GM12878 (cell line): ENCODE measurements around the gene ALAS2. TPM values are rescaled to one million over a fixed set of nuclear protein-coding genes. Genes with fewer than 3 reads are reported as not detected.

Source experiments
- ATAC-seq: fragments of 200-7000 bp; cut with Tn5 transposase; 3 replicates; pipeline ENCODE4 v1.9.1; 2020; ENCODE audit warnings: mild to moderate bottlenecking, moderate library complexity
- BruUV-seq: library from RNA; stranded (reverse); fragments of 400-500 nt; replicated peaks from 2 replicates; lab custom pipeline; 2021; lab: Mats Ljungman, UMichigan
- CTCF ChIA-PET: fragments of 300-600 bp; sonication (Branson Sonifier 250); formaldehyde crosslinking; extraction: SDS; loops from one replicate; lab custom pipeline; 2021; ENCODE audit warnings: inconsistent platforms; lab: Yijun Ruan, JAX
- POLR2A ChIA-PET: fragments of 350-600 bp; formaldehyde crosslinking; extraction: SDS; loops from one replicate; lab custom pipeline; 2021; ENCODE audit warnings: inconsistent platforms; lab: Charles Lee
- RAD21 ChIA-PET: fragments of 300-600 bp; sonication (Branson Sonifier 250); formaldehyde crosslinking; loops from one replicate; lab custom pipeline; 2023; ENCODE audit warnings: antibody characterized with exemption; ENCODE audit not compliant: unreplicated experiment; lab: Charles Lee
- SMC1A ChIA-PET: fragments of 300-600 bp; sonication (Branson Sonifier 250); formaldehyde crosslinking; loops from one replicate; lab custom pipeline; 2023; ENCODE audit not compliant: unreplicated experiment, uncharacterized antibody; lab: Charles Lee
- DNase-seq: peaks from one replicate; pipeline ENCODE4 v3.0.0-alpha.2; 2011; ENCODE audit warnings: low read depth, low spot score
- FAIRE-seq: peaks from 3 replicates; lab custom pipeline; 2011; peaks lifted over from hg19 to GRCh38; lab: Jason Lieb, UNC
- H2AFZ ChIP-seq: 2 replicates; pipeline ENCODE4 v1.6.0; 2011; ENCODE audit warnings: low read depth, low read length, control low read depth; ENCODE audit not compliant: control insufficient read depth
- H3K27ac ChIP-seq: 2 replicates; pipeline ENCODE4 v1.5.1; 2011; ENCODE audit warnings: control low read depth; ENCODE audit not compliant: control insufficient read depth, insufficient read depth
- H3K27me3 ChIP-seq, 2 experiments: replicated peaks in 1 of 2; 2 replicates each; pipeline versions ENCODE4 v1.6.0 to v1.6.1; 2011; ENCODE audit warnings: low read length in 1 of 2; ENCODE audit not compliant: control insufficient read depth in 2 of 2, insufficient read depth in 2 of 2
- H3K36me3 ChIP-seq, 2 experiments: 2 replicates each; pipeline ENCODE4 v1.5.1; 2011; ENCODE audit warnings: low read length in 1 of 2; ENCODE audit not compliant: control insufficient read depth in 2 of 2, insufficient read depth in 2 of 2
- H3K4me1 ChIP-seq: 2 replicates; pipeline ENCODE4 v1.6.1; 2011; ENCODE audit warnings: mild to moderate bottlenecking, low read length, moderate library complexity, mixed read lengths; ENCODE audit not compliant: control insufficient read depth, insufficient read depth
- H3K4me2 ChIP-seq: 2 replicates; pipeline ENCODE4 v1.6.0; 2011; ENCODE audit warnings: control low read depth; ENCODE audit not compliant: control insufficient read depth, insufficient read depth
- H3K4me3 ChIP-seq: fragments of 200-600 bp; sonication (generic); 2 replicates; pipeline ENCODE4 v1.5.1; 2016
- H3K79me2 ChIP-seq: 2 replicates; pipeline ENCODE4 v1.6.0; 2011; ENCODE audit warnings: low read length; ENCODE audit not compliant: control insufficient read depth, insufficient read depth
- H3K9ac ChIP-seq: 2 replicates; pipeline ENCODE4 v1.8.0; 2011; ENCODE audit warnings: low read length, control low read depth, mixed read lengths; ENCODE audit not compliant: control insufficient read depth, insufficient read depth
- H3K9me3 ChIP-seq: replicated peaks from 3 replicates; pipeline ENCODE4 v1.5.1; 2011; ENCODE audit warnings: mild to moderate bottlenecking, low read length; ENCODE audit not compliant: control insufficient read depth, insufficient read depth
- H4K20me1 ChIP-seq: 2 replicates; pipeline ENCODE4 v1.6.0; 2011; ENCODE audit not compliant: control insufficient read depth, insufficient read depth
- BCL11A ChIP-seq: IDR thresholded peaks from 2 replicates; pipeline ENCODE4 v1.6.1; 2011; ENCODE audit warnings: low read depth, low read length
- BMI1 ChIP-seq: fragments of 450-650 bp; IDR thresholded peaks from 2 replicates; pipeline ENCODE4 v1.6.1; 2016; ENCODE audit warnings: mild to moderate bottlenecking, moderate library complexity, borderline replicate concordance
- ETV6 ChIP-seq, 2 experiments: fragments of 450-650 bp in 1 of 2; IDR thresholded peaks in 1 of 2; conservative IDR thresholded peaks in 1 of 2; 2 replicates each; pipeline ENCODE4 v1.6.1; 2014; ENCODE audit warnings: antibody characterized with exemption in 1 of 2, borderline replicate concordance in 1 of 2, low read depth in 1 of 2, mild to moderate bottlenecking in 1 of 2, moderate library complexity in 1 of 2
- NR2C2 ChIP-seq: IDR thresholded peaks from 2 replicates; pipeline ENCODE4 v1.6.1; 2011; ENCODE audit warnings: borderline replicate concordance, low read depth; ENCODE audit not compliant: control insufficient read depth, insufficient read length
- SMAD5 ChIP-seq: IDR thresholded peaks from 2 replicates; pipeline ENCODE4 v1.6.1; 2016; ENCODE audit warnings: antibody characterized with exemption, low read depth
- SMARCA5 ChIP-seq: fragments of 450-650 bp; IDR thresholded peaks from 2 replicates; pipeline ENCODE4 v1.6.1; 2017; ENCODE audit warnings: mild to moderate bottlenecking
- STAT3 ChIP-seq: IDR thresholded peaks from 2 replicates; pipeline ENCODE4 v1.6.1; 2011; ENCODE audit warnings: low read depth, low read length, improper control_type of control experiment
- in situ Hi-C: fragments of 300-500 bp; cut with MboI; formaldehyde crosslinking; loops from 9 replicates; pipeline ENCODE4 v1.14.3; 2018; ENCODE audit warnings: mixed read lengths
- intact Hi-C: fragments of 100-400 bp; cut with micrococcal nuclease; formaldehyde crosslinking; loops from one replicate; pipeline ENCODE4 v1.14.2; 2022; ENCODE audit not compliant: unreplicated experiment
- polyA plus RNA-seq, 11 experiments: library from polyadenylated mRNA; depleted of rRNA in 4 of 11; unstranded in 6 of 11; stranded (reverse) in 5 of 11; fragments of >200 nt; fragmentation: Nextera tagmentation in 4 of 11; fragmentation: Illumina TruSeq in 1 of 11; extraction: Ambion mirVana in 4 of 11; extraction: Trizol in 1 of 11; gene quantifications; 1 replicate in 1 of 11; 2 replicates in 10 of 11; pipeline versions ENCODE4 v1.2.1 to v1.2.3, GENCODE V29; 2011 to 2016; ENCODE audit warnings: inconsistent platforms in 2 of 11, missing spikeins in 2 of 11, low read depth in 1 of 11
- total RNA-seq, 4 experiments: library from RNA; depleted of rRNA in 3 of 4; stranded (reverse); fragments of >200 nt in 3 of 4; fragmentation: Illumina TruSeq in 1 of 4; extraction: Trizol in 1 of 4; gene quantifications; 2 replicates each; pipeline versions ENCODE4 v1.2.1 to v1.2.3, GENCODE V29; 2013 to 2021
- TF ChIP-seq, protein P1 (sequence below): fragments of 150-350 bp; IDR thresholded peaks from 2 replicates; pipeline ENCODE4 v1.6.1; 2014; ENCODE audit warnings: mild to moderate bottlenecking, low read depth, low read length
- TF ChIP-seq, protein P2 (sequence below): IDR thresholded peaks from 2 replicates; pipeline ENCODE4 v1.6.1; 2011; ENCODE audit warnings: mild to moderate bottlenecking, low read depth, low read length, moderate library complexity; ENCODE audit not compliant: insufficient replicate concordance
- TF ChIP-seq, protein P3 (sequence below), 3 experiments: IDR thresholded peaks in 2 of 3; conservative IDR thresholded peaks in 1 of 3; 2 replicates each; pipeline ENCODE4 v1.5.1; 2011; ENCODE audit warnings: low read depth in 3 of 3, low read length in 3 of 3, mild to moderate bottlenecking in 3 of 3, control low read depth in 2 of 3, moderate library complexity in 2 of 3, inconsistent platforms in 1 of 3, mixed read lengths in 1 of 3; ENCODE audit not compliant: control insufficient read depth in 2 of 3, insufficient read depth in 1 of 3; ENCODE audit errors: extremely low read depth in 1 of 3
- TF ChIP-seq, protein P4 (sequence below): fragments of 450-650 bp; IDR thresholded peaks from 2 replicates; pipeline ENCODE4 v1.6.1; 2017; ENCODE audit warnings: mild to moderate bottlenecking, low read depth, inconsistent platforms; ENCODE audit not compliant: poor library complexity, severe bottlenecking

Gene ALAS2
- total and polyA plus RNA-seq, 10 of the 15 experiments (the other 5 are each of a cell fraction or from before 2014, with no cell fraction given): not detected

DNA sequence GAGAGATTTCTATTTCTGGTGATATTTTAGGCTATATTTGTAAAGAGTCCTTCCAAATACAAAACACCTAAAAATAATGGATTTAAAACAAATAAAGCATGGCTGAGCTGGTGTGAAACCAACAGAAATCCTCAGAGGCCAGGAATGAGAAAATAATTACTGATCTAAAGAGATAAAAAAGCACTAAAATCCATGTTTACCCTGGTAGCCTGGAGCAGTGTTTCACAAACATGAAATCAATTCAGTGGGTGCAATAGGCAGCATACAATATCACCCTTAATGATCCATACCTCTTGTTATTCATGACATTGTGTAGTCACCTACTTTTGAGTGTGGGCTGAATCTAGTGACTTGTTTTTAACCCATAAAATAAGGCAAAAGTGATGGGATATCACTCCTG, 51.3 kb downstream of the ALAS2 start:
- H3K9me3 ChIP-seq: no peaks in the 10 kb centered on the region; the same call in 2 of the 3 replicates
- TF ChIP-seq NR2C2: no peak
- no peak for TF ChIP-seq SMARCA5
- TF ChIP-seq, all 136 proteins: peak for 0
- no peak for ATAC-seq
- POLR2A ChIA-PET: no interaction called here
- Histone ChIP-seq H3K9ac (no peak overlapping the region), H3K4me3 (no peak overlapping the region), H2AFZ (no peak overlapping the region), H3K27me3 (no peaks in the 10 kb centered on the region), H3K27ac (no peak overlapping the region), H4K20me1 (no peaks in the 10 kb centered on the region), H3K36me3 (no peaks in the 10 kb centered on the region), H3K4me1 (no peaks in the 10 kb centered on the region), H3K4me2 (no peak overlapping the region), H3K79me2 (no peaks in the 10 kb centered on the region)
- in situ Hi-C loops: no loop called here
- no peak for DNase-seq
- FAIRE-seq: no peak
- RAD21 ChIA-PET: no interaction called here
- CTCF ChIA-PET: no interaction called here
- no TSS peak for BruUV-seq
- SMC1A ChIA-PET: interaction anchor here (1.0 kb wide), 1 partner anchor 75 kb away, joined by 5 read pairs; no protein-coding TSS in a partner anchor
- intact Hi-C loops: no loop called here

DNA sequence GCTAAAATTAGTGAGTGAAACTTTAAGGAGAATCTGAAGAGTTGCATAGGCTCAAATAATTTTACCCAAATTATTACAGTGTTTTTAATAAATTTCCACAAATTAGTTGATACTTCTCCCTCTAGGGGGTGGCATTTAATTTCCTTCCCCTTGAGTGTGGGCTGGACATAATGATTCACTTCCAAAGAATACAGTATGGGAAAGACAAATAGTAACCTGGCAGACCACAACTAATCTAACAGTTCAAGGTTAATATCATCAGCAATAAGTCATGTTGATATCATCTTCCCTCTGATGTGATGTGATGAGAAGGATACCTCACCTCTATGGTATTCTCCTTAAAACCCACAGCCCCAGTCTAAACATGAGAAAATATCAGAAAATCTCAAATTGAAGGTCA, 52.3 kb downstream of the ALAS2 start:
- no peak for DNase-seq
- TF ChIP-seq BMI1 (no peak), STAT3 (no peak), BCL11A (no peak), SMAD5 (no peak), ETV6 (conservative IDR thresholded peaks at IDR 0.05 in 1 of 2, IDR thresholded peaks at IDR 0.05 in 1 of 2; ENCODE audit: borderline replicate concordance in 1 of 2, low read depth in 1 of 2) (no peak)
- TF ChIP-seq, protein P1, sequence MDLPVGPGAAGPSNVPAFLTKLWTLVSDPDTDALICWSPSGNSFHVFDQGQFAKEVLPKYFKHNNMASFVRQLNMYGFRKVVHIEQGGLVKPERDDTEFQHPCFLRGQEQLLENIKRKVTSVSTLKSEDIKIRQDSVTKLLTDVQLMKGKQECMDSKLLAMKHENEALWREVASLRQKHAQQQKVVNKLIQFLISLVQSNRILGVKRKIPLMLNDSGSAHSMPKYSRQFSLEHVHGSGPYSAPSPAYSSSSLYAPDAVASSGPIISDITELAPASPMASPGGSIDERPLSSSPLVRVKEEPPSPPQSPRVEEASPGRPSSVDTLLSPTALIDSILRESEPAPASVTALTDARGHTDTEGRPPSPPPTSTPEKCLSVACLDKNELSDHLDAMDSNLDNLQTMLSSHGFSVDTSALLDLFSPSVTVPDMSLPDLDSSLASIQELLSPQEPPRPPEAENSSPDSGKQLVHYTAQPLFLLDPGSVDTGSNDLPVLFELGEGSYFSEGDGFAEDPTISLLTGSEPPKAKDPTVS: no peak
- TF ChIP-seq, protein P2, sequence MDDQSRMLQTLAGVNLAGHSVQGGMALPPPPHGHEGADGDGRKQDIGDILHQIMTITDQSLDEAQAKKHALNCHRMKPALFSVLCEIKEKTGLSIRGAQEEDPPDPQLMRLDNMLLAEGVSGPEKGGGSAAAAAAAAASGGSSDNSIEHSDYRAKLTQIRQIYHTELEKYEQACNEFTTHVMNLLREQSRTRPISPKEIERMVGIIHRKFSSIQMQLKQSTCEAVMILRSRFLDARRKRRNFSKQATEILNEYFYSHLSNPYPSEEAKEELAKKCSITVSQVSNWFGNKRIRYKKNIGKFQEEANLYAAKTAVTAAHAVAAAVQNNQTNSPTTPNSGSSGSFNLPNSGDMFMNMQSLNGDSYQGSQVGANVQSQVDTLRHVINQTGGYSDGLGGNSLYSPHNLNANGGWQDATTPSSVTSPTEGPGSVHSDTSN: no peak
- TF ChIP-seq, protein P3, sequence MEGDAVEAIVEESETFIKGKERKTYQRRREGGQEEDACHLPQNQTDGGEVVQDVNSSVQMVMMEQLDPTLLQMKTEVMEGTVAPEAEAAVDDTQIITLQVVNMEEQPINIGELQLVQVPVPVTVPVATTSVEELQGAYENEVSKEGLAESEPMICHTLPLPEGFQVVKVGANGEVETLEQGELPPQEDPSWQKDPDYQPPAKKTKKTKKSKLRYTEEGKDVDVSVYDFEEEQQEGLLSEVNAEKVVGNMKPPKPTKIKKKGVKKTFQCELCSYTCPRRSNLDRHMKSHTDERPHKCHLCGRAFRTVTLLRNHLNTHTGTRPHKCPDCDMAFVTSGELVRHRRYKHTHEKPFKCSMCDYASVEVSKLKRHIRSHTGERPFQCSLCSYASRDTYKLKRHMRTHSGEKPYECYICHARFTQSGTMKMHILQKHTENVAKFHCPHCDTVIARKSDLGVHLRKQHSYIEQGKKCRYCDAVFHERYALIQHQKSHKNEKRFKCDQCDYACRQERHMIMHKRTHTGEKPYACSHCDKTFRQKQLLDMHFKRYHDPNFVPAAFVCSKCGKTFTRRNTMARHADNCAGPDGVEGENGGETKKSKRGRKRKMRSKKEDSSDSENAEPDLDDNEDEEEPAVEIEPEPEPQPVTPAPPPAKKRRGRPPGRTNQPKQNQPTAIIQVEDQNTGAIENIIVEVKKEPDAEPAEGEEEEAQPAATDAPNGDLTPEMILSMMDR (IDR thresholded peaks at IDR 0.05 in 2 of 3, conservative IDR thresholded peaks at IDR 0.05 in 1 of 3; ENCODE audit: control insufficient read depth in 2 of 3, extremely low read depth in 1 of 3, insufficient read depth in 1 of 3, low read depth in 3 of 3, low read length in 3 of 3): no peak
- TF ChIP-seq, protein P4, sequence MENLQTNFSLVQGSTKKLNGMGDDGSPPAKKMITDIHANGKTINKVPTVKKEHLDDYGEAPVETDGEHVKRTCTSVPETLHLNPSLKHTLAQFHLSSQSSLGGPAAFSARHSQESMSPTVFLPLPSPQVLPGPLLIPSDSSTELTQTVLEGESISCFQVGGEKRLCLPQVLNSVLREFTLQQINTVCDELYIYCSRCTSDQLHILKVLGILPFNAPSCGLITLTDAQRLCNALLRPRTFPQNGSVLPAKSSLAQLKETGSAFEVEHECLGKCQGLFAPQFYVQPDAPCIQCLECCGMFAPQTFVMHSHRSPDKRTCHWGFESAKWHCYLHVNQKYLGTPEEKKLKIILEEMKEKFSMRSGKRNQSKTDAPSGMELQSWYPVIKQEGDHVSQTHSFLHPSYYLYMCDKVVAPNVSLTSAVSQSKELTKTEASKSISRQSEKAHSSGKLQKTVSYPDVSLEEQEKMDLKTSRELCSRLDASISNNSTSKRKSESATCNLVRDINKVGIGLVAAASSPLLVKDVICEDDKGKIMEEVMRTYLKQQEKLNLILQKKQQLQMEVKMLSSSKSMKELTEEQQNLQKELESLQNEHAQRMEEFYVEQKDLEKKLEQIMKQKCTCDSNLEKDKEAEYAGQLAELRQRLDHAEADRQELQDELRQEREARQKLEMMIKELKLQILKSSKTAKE: no peak

More for the DNA sequence above, 52.3 kb downstream of the ALAS2 start:
- H3K4me3 ChIP-seq: no peak overlapping the region
- no TSS peak for BruUV-seq
- ATAC-seq (no peak), FAIRE-seq (no peak)
- ChIA-PET CTCF (no interaction called here), SMC1A (no interaction called here), RAD21 (no interaction called here), POLR2A (no interaction called here)
- no peaks in the 10 kb centered on the region for H4K20me1 ChIP-seq
- intact Hi-C loops: no loop called here
- H2AFZ ChIP-seq: no peak overlapping the region
- H3K27me3 ChIP-seq: no peaks in the 10 kb centered on the region
- H3K9me3 ChIP-seq: no peaks in the 10 kb centered on the region; the same call in 2 of the 3 replicates
- H3K36me3 ChIP-seq: no peaks in the 10 kb centered on the region
- H3K27ac ChIP-seq: no peak overlapping the region
- in situ Hi-C loops: no loop called here
- no peaks in the 10 kb centered on the region for H3K79me2 ChIP-seq
- H3K9ac ChIP-seq: no peak overlapping the region
- no peaks in the 10 kb centered on the region for H3K4me1 ChIP-seq
- H3K4me2 ChIP-seq: no peak overlapping the region
